GM21786 (cell line): ENCODE measurements around the gene DVL1.
A peak's percentile ranks its signal among the peaks of the same experiment; 100 is the strongest.
"Not testable (repeated sequence)": the region's sequence is repeated elsewhere in the genome, so short reads cannot be mapped to it uniquely, and the experiment has no call there.

ENCODE experiments used
- ATAC-seq: cut with Tn5 transposase; IDR thresholded peaks from one replicate; pipeline ENCODE4 v1.9.1; 2021; ENCODE audit not compliant: unreplicated experiment

DVL1 gene

DNA sequence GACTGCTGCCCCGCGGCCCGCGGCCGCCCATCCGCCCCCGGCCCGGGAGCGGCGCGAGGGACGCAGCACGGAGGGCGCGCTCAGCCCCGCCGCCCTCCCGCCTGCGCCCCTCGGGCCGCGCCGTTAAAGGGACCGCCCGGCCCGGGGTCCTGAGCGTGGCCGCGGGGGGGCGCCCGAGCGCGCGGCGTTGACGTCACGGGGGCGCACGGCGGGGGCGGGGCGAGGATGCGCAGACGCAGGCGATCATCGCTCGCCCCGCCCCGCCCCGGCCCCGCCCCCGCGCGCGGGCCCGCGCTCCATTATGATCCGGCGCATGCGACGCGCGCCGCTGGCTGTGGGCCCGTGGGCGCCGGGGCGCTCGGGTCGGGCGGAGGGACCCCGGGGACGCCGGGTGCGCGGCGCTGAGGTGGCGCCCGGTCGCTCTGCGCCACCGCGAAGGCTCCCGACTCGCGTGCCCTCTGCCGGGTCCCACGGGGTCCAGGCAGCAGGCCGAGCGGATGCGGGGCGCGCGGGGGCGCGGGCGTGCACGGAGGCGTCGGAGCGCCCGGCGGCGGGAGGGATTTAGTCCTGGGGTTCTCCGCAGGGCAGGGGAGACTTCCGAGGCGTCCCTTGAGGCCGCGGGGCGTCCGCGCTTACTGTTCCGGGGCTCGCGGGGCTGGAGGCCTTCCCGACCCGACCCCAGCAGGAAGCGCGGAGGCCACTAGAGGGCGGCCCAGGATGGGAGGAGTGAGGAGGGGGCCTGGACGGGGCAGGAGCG, at the start of gene DVL1:
DVL1 (minus strand) TSS at position 163 of the 757 bp plus-strand sequence. CDS start 353 bp downstream, outside the sequence.
- peak; percentile 38 for ATAC-seq

DNA sequence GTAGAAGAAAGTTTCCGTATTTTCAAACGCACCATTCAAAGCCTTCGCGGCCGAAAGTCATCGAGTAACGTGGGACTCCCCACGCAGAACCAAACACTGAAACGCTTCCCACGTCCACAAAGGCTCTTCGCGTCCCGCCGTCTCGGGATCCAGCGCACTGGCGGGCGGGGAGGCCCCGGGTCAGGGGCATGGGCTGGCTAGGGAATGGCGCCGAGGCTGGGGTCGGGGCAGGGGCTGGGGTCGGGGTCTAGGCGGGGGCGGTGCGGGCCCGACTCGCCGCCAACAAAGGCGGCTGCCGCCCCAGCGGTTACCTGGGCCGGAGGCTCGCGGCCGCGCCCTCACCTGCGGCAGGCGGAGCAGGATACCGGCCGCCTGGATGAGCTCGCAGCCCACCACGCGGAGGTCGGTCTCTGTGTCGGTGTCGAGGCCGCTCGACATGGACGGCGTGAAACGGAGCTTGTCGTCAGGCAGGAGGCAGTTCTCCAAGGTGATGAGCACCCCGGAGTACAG, 49.5 kb upstream of the DVL1 start:
- no peak for ATAC-seq

DNA sequence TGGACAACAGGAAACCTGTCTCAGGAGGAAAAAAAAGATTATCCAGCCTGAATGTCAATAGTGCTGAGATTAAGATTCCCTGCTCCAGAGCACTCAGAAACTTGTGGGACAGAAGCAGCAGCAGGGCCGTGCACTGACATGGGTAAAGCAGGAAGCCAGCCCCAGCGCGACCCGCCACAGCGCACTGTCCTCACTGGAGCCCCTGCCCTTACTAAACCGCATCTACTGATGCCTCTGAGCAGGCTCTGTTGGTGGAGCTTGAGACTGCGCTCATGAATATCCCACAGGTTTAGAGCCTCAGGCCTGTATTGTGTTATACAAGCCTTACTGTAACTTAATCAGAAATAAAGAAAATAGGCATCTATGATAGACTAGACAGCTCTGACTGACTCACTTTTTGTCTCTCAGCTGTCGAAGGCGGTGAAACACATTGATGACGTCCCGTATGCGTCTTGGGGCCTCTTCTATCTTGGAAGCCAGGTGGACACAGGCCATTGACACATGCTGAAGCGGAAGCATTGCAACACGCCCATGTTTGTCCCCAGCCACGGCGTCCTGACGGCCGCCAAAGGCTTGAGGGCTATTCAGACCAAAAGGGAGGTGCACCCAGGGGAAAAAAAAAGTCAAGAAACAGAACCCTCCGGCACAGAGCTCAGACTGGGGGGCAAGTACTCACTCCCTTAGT, 48.8 kb upstream of the DVL1 start:
- ATAC-seq, result no peak

DNA sequence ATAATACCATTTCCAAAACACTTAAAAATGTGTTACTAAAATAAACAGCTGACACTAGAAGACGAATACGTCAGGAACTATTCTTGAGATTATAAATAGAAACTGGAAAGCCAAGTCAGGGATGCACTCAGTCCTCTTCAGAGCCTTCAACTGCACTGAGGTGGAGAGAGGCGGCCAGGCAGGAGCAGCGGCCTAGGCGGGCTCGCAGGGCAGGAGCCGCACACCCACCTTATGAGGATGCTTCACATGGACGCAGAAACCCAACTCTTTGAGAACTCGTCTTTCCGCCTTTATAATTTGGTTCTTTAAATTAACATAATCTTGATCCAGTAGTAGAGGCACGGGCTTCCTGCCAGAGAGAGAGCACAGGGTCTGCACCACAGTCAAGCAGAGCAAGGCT, 45.9 kb upstream of the DVL1 start:
- no peak for ATAC-seq

DNA sequence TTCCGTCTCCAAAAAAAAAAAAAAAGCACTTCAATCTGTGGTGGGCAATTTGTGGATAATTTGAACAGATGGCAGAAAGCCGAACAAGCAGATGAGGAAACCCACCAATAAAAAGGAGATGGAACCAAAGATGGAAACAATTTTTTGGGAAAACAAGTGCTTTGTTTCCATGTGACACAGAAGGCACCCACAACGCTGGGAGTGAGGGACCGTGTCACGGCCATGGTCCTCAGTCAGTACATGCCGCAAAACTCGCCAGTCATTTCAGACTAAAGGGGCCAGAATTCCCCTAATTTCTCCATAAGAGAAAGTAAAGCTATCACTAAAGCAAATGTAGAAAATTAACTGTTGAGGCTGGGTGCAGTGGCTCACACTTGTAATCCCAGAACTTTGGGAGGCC, 44.9 kb upstream of the DVL1 start:
- no peak for ATAC-seq

DNA sequence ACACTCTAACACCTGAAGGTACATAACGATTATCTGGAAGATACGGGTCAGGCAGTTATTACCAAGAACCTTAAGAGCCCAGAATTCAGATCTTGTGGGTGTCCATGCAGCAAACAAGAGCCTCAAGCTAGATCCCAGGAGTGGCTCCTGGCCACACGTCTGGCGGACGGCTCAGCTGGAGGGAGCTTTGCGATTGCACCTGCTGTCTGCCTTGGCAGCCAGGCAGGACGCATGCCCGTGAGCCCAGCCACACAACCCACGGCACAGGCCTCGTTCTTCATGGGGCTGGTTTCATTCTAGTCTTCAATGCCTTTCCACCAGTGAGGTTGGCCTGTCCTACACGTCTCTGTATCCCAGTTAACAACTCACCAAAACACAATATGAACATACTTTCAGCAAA, 44.2 kb upstream of the DVL1 start:
- no peak for ATAC-seq

DNA sequence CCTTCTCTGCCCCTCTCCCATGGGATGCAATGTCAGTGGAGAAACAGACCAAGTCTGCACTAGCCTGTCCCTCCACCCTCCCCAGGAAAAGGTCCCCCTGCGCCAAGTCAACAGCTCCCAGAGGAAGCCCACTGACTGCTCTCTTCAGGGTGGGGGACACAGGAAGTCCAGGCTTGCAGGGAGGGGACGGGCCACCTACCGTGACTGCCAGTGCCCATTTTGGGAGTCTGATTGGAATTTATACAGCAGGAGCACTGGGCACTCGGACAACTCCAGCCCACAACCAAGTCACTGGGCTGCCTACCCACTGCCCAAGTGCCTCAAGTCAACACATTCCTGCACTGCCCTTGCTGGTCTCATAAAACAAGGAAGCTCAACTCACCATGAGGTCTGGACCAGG, 43.8 kb upstream of the DVL1 start:
- no peak for ATAC-seq

DNA sequence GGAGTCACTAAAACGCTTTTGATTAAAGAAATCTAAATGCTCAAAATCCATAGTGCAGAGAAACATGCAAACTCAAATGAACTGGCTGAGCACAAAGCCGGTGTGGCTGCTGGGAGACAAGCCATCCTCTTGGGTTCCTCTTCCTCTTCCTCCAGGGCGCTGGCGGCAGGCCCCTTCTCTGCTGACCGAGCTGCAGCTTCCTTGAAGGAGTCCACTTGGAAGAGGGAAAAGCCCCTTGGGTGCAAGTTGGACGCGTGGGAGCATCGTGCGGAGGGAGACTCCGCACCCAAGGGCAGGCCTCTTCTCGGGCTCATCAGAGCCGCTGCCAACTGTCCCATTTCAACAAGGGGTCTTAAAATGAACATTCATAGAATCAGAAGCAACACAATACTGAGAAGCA, 42.0 kb upstream of the DVL1 start:
- ATAC-seq, result no peak

DNA sequence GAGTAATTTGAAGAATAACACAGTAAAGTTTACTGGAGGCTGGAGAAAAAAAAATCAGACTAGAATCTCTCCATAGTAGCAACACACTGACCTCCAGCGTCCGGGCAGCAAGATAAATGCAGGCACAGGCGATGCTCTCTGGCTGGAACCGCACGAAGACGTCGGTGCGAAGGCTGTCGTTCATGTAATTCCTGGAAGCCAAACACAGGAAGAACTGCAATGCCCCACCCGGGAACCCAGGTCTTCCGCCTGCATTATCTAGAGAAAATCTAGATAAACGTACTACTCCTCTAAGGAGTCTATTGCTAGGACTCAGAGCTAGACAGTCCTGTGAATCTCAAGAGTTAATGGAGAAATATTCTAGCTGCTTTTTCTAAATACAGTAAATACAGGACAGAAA, 41.5 kb upstream of the DVL1 start:
- ATAC-seq, result no peak

DNA sequence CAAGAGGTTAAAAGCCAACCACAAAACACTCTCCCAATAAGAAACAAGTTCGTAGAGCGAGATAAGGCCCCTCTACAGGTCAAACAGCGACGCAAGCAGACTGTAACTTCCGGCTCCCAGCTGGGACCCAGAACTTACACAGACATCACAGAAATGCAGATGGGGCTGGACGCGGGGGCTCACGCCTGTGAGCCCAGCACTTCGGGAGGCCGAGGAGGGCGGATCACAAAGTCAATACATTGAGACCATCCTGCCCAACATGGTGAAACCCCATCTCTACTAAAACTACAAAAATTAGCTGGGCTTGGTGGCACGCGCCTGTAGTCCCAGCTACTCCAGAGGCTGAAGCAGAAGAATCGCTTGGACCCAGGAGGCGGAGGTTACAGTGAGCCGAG, 38.9 kb upstream of the DVL1 start:
- no peak for ATAC-seq

DNA sequence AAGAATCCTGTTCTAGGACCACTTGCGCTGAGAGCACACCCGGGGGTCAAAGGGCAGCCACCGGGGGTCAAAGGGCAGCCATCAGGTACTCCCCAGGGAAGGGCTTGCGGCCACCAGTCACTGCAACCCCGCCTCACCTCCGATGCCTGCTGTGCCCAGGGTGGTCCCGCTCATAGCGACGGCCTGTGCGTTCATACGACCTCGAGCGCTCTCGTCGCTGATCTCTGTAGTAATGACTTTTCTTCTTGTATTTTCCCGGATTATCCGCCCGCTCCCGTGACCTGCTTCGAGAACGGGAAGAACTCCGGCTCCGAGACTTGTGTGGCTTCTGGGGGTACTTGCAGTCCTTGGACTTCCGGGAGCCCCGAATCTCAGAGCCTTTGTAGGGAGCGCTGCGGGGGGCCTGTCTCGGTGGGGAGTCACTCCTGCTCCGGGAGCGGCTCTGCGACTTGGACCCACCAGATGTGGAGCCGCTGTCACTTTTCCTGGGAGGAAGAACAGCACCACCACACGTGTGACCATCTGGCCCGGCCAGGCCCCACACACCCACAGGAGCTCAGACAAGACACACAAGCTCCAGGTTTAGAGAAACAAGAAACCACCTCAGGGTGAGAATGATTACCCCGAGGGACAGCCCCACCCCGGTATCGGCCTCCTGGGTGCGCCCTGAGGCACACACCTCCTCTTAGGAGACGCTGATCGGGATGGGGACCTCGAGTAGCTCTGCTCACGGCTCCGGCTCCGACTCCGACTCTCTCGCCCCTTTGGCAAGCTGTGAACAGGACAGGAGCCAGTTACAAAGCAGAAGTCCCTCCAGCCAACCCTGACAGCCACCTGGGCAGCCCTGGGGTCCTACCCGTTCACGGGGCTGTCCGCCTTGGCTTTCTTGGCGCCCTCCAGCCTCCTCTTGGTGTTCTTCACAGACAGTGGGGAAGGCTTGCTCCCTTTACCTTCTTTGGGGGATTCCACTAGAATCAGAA, 38.2 kb upstream of the DVL1 start:
- ATAC-seq, result no peak

DNA sequence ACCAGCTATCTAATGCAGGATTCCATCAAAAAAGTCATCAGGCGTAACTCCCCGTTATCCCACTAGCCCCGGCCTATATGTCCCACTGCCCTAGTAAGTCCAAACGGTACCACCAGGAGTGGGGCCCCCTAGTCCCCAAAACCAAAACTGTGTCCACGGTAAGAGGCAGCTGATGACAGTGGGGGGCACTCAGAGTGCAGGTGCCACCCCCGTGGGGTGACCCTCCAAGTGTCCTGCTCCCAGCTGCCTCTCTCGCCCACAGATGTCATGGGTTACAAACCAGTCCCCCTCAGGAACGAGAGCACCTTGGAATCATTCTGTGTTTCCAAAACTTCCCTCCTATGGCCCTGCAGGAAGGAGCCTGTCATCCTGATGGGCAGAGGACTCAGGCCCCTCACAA, 36.7 kb upstream of the DVL1 start:
- ATAC-seq, result no peak

DNA sequence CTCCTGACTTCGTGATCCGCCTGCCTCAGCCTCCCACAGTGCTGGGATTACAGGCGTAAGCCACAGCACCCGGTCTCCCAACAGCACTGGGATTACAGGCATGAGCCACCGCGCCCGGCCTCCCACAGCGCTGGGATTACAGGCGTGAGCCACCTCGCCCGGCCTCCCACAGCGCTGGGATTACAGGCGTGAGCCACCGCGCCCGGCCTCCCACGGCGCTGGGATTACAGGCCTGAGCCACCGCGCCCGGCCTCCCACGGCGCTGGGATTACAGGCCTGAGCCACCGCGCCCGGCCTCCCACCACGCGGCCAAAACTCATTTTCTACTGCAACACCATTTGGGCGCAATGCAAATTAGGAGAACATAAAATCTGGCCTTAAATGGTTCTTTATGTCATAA, 36.1 kb upstream of the DVL1 start:
- ATAC-seq, result not testable (repeated sequence)

DNA sequence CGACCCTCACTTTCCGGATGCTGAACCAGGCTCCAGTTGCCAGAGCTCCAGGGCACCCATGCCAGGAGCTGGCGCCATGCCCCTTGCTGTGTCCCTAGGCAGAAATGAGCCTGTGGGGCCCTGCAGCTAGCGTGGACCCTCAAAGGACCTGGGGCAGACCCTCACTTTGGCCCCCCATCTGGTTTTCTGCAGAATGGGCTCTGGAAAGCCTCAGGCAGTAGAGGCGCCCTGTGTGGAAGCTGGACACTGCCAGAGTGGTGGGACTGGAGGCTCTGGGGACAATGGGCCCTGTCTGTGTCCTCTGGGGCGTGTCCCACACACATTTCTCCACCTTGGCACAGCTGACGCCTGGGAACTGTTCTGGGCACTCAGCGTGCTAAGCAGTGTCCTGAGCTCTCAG, 32.1 kb upstream of the DVL1 start:
- ATAC-seq, result no peak

DNA sequence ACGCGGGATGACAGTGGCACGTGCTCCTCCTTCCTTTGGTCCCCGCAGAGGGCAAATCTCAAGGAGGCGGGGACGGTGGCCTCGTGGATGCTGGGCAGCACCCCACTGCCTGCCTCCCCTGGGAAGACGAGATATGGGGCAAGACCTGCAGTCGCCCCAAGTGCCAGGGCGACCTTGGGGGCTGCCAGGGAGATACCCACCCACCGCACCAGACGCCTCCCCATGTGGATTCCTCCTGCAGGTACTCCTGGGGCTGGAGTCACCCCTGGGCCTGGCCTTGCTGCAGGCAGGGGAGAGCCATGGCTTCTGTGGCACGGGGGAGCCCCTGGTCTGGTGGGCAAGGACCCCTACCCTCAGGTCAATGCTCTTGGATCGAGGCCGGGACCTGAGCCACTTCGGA, 31.6 kb upstream of the DVL1 start:
- ATAC-seq, result no peak

DNA sequence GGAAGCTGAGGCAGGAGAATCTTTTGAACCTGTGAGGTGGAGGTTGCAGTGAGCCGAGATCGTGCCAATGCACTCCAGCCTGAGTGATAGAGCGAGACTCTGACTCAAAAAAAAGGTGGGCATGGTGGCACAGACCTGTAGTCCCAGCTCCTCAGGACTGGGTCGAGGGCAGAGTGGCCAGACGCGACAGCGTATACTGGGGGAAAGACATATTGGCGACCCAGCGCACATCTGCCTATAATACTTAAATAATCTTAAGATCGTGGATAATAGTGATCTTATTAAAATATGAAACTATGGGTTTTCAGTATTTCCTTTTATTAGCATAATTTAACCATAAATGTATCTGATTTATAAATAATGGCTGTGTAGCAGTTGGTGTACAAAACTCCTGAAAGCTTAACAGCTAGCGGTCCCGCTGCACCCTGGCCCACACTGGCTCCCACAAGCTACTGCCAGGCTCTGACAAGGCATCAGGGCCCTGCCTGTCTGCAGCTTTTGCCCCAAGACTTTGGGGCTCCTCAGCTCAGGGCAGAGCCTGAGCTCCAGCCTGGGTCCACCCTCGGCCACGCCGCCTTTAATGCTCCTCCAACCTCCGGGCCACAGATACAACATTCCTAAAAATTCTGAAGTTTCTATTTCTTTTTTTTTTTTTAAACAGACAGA, 28.5 kb upstream of the DVL1 start:
- ATAC-seq, result no peak

DNA sequence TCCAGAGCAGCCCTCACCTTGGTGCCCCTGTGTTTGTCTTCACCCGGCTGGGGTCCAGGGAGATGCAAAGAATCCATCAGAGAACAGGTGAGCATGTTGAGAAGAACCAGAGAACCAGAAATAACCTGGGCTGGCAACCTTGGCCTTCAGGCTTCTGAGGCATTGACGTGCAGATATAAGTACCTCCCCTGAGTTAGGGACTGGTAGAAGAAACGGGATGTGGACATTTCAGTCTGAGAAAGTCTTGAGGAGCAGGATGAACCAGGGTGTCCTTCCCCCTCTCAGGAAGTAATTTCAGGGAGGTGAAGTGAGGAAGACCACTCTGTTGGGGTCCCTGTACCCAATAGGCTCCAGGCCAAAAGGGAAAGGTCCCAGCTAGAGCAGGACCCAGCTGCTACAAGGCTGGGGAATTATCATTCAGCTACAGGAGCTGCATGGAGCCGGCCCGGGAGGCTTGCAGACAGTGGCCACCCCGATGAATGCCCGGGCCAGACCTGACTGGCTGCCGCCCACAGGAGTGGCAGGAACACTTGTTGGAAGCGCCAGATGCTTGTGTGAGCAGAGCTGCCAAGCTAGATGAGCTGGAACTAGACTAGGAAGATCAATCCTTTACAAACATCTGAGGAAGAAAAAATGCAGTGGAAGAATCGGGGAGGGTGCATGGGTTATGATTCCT, 27.5 kb upstream of the DVL1 start:
- no peak for ATAC-seq

DNA sequence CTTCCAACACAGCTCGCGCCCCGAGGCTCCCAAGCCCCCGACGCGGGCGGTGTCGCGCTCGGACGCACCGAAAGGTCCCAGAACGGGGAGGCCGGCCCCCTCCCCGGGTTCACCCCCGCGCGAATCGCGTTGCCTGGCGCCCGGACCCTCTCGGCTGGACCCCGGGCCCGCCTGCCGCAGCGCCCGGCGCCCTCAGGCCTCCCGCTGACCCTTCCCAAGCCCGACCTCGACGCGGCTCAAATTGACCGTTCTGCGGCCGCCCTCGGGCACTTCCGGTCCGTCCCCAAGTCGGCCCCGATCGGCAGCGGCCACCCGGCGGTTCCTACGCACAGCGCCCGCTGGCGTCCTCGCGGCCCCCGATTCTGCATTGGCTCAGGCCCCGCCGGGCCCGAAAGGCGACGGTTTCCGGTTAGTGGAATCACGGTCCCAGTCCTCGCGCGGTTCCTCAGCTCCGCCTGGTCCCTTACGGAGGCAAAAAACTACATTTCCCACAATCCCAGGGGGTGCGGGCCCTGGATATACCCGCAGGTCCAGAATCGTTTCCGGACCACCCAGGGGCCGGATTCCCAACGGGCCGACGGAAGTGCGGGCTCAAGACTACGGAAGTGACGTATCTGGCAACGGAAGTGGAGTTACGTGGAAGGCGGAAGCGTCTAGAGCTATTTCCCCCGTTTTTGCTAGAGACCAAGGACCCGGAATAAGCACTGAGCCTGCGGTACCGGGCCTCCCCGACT, 25.9 kb upstream of the DVL1 start, which contains the start of gene AURKAIP1:
AURKAIP1 (minus strand) TSS at position 279 of the 734 bp plus-strand sequence. CDS start 451 bp downstream, outside the sequence.
- peak; percentile 87 for ATAC-seq

DNA sequence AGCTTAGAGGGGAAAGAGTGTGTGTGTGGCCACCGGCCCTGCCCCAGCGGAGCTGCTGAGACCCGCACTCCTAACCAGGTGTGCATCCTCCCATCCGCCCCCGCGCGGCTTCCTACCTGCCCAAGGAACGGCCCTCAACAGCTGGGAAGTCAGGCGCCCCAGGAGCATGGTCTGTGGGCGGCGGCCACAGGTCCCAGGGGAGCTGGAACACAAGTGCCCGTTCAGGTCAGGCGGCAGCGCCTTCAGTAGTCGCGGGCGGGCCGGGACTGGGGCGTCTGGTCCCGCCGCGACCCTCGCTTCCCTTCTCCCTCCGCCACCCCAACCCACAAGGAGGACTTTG, 25.3 kb upstream of the DVL1 start:
- no peak for ATAC-seq
